ENCODE measurements around the gene ZDHHC21. TPM values are rescaled to one million over a fixed set of nuclear protein-coding genes. Genes with fewer than 3 reads are reported as not detected.

Gene ZDHHC21
- total and polyA plus RNA-seq, 9 of the 15 experiments (the other 6 are each of a cell fraction or from before 2014, with no cell fraction given), result 0.10 to 1.9 (median 1.00) TPM

GRCh38 chr9:14593406-14593805, 99.8 kb downstream of the ZDHHC21 start:
- no peaks in the 10 kb centered on the region for H3K36me3 ChIP-seq (ENCODE audit: control insufficient read depth, insufficient read depth, low read length)
- no peaks in the 10 kb centered on the region for H3K9me3 ChIP-seq (replicated peaks; ENCODE audit: control insufficient read depth, insufficient read depth, low read depth, low read length)
- H3K4me2 ChIP-seq (ENCODE audit: insufficient read depth, low read length), result no peak overlapping the region; the same call in 1 of the 2 replicates
- peaks cover 0 to 4% of the 10 kb centered on the region in 2 experiments; a peak in 2 of 5 replicates for H3K4me1 ChIP-seq (replicated peaks in 1 of 2; ENCODE audit: control insufficient read depth in 2 of 2, insufficient read depth in 2 of 2, low read length in 2 of 2)
- no peaks in the 10 kb centered on the region for H4K20me1 ChIP-seq (replicated peaks; ENCODE audit: control insufficient read depth, insufficient read depth, low read length)
- no peaks in the 10 kb centered on the region for H3K79me2 ChIP-seq (ENCODE audit: control insufficient read depth, insufficient read depth, low read length)
- no peak overlapping the region for H3K4me3 ChIP-seq
- no peaks in the 10 kb centered on the region for H3K9me1 ChIP-seq (ENCODE audit: control insufficient read depth, insufficient read depth, low read length)
- intact Hi-C loops (cut with micrococcal nuclease), result no loop called here
- H3K27ac ChIP-seq (ENCODE audit: extremely low read depth, low read depth, low read length), result no peak overlapping the region
- in situ Hi-C loops (cut with MboI), result no loop called here
- BruUV-seq (replicated peaks), result no TSS peak
- DNase-seq (ENCODE audit: extremely low read depth in 1 of 4, low spot score in 3 of 4) (peak in 2 of 4 experiments; percentile 20 to 21), FAIRE-seq (no peak), ATAC-seq (peak; percentile 80)
- WGBS (ENCODE audit: insufficient coverage, low coverage, missing lambda C conversion rate), result 15% methylated on average over 3 of the region's 3 CpGs
- H3K9ac ChIP-seq (ENCODE audit: insufficient read depth in 1 of 2, low read depth in 2 of 2, low read length in 2 of 2), result no peak overlapping the region
- peak overlapping the region; percentile 70 for H2AFZ ChIP-seq (ENCODE audit: low read depth, low read length)
- ChIA-PET CTCF (ENCODE audit: low intra/inter-chr PET ratio) (no interaction called here), POLR2A (no interaction called here)
- no peaks in the 10 kb centered on the region for H3K27me3 ChIP-seq (ENCODE audit: control insufficient read depth in 2 of 2, insufficient read depth in 2 of 2, low read length in 2 of 2)
- TF ChIP-seq KAT2B (IDR thresholded peaks at IDR 0.05; ENCODE audit: low read depth, low read length) (no peak), MTA3 (IDR thresholded peaks at IDR 0.05; ENCODE audit: borderline replicate concordance) (no peak), EWSR1 (IDR thresholded peaks at IDR 0.05; ENCODE audit: borderline replicate concordance, low read depth, partially characterized antibody) (no peak), ARID1B (IDR thresholded peaks at IDR 0.05) (no peak), RNF2 (IDR thresholded peaks at IDR 0.05) (no peak), RFX7 (CRISPR knock-in tag; IDR thresholded peaks at IDR 0.05) (no peak), MCM5 (IDR thresholded peaks at IDR 0.05; ENCODE audit: low read depth) (no peak), BMI1 (IDR thresholded peaks at IDR 0.05; ENCODE audit: low read length) (no peak), BACH1 (tag; IDR thresholded peaks at IDR 0.05) (no peak), HDAC6 (IDR thresholded peaks at IDR 0.05; ENCODE audit: low read depth, low read length) (no peak), ZNF76 (CRISPR knock-in tag; IDR thresholded peaks at IDR 0.05; ENCODE audit: borderline replicate concordance) (no peak), EHMT2 (IDR thresholded peaks at IDR 0.05) (peak; percentile 48; the same call in 1 of the 2 replicates), L3MBTL2 (IDR thresholded peaks at IDR 0.05) (0 out of 2 replicates have a peak, but pooled peaks have one; percentile 34), SPI1 (IDR thresholded peaks at IDR 0.05; ENCODE audit: borderline replicate concordance, low read depth, low read length) (peak; percentile 30; the same call in 1 of the 2 replicates), ZNF436 (CRISPR knock-in tag; IDR thresholded peaks at IDR 0.05) (no peak), ZNF133 (CRISPR knock-in tag; IDR thresholded peaks at IDR 0.05) (no peak), ARHGAP35 (IDR thresholded peaks at IDR 0.05; ENCODE audit: partially characterized antibody) (no peak), ZNF639 (CRISPR knock-in tag; conservative IDR thresholded peaks at IDR 0.05 in 1 of 2, IDR thresholded peaks at IDR 0.05 in 1 of 2) (no peak), COPS2 (conservative IDR thresholded peaks at IDR 0.05) (no peak), ADNP (tag; IDR thresholded peaks at IDR 0.05) (no peak), MAX (CRISPR knock-in tag; IDR thresholded peaks at IDR 0.05) (no peak), PHB (CRISPR knock-in tag; IDR thresholded peaks at IDR 0.05) (no peak), ZNF644 (tag; IDR thresholded peaks at IDR 0.05; ENCODE audit: low read depth) (no peak), GTF2A2 (tag; IDR thresholded peaks at IDR 0.05) (no peak), MBD2 (IDR thresholded peaks at IDR 0.05; ENCODE audit: borderline replicate concordance, low read depth) (no peak), ZNF146 (CRISPR knock-in tag; IDR thresholded peaks at IDR 0.05; ENCODE audit: unreplicated experiment) (no peak)

Measured in K562 (cell line).